Measurements from ENCODE around the gene SMLR1.
"Not testable (repeated sequence)": the region's sequence is repeated elsewhere in the genome, so short reads cannot be mapped to it uniquely, and the experiment has no call there.

The SMLR1 gene

GRCh38 chr6:130827247-130828149 is at the start of gene SMLR1:
SMLR1 (plus strand) TSS chr6:130827406; CDS start chr6:130827414, 8 bp downstream.
- DNase-seq (ENCODE audit: low spot score) = no peak

- no peak for DNase-seq (ENCODE audit: low spot score)
Measured at GRCh38 chr6:130778946-130779657, 48.1 kb upstream of the SMLR1 start.

GRCh38 chr6:130779658-130780033 is 47.6 kb upstream of the SMLR1 start:
- no peak for DNase-seq (ENCODE audit: low spot score)

DNA sequence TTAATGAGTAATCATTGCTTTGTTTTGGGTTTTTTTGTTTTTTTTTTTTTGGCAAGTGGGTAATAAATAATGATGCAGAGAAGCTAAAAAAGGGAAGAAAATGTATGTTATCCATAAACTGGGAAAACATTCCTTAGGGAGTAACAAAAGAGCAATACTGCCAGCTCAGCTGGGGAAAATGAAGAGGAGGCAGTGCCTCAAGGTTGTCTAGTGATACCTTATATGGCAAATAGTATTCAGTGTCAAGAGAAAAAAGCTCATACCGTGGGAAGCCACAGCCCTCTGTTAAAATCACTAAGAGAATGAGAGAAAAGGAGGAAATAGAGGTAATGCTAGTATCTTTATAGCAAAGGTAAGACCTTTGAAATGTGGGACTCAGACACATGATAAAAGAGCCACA is 47.1 kb upstream of the SMLR1 start:
- DNase-seq (ENCODE audit: low spot score) = no peak

DNA sequence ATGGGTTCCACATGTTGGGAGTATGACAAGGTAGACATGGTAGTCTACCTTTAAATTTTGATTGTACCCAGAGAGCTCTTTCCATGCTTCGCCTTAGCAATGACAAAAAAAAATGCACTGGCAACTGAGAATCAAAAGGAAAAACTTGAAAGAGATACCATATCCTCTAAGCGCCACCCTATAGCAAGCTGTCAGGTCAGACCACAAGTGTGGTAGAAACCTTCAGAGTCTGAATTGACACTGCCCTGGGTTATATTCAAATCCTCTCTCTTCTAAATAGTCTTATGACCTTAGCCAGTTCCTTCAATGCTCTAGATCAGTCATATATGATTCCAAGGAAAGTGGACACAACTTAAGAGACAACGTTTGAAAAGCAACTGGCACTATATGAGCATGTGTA is 45.6 kb upstream of the SMLR1 start:
- no peak for DNase-seq (ENCODE audit: low spot score)

GRCh38 chr6:130783416-130784107 is 43.6 kb upstream of the SMLR1 start:
- DNase-seq (ENCODE audit: low spot score) = no peak

DNA sequence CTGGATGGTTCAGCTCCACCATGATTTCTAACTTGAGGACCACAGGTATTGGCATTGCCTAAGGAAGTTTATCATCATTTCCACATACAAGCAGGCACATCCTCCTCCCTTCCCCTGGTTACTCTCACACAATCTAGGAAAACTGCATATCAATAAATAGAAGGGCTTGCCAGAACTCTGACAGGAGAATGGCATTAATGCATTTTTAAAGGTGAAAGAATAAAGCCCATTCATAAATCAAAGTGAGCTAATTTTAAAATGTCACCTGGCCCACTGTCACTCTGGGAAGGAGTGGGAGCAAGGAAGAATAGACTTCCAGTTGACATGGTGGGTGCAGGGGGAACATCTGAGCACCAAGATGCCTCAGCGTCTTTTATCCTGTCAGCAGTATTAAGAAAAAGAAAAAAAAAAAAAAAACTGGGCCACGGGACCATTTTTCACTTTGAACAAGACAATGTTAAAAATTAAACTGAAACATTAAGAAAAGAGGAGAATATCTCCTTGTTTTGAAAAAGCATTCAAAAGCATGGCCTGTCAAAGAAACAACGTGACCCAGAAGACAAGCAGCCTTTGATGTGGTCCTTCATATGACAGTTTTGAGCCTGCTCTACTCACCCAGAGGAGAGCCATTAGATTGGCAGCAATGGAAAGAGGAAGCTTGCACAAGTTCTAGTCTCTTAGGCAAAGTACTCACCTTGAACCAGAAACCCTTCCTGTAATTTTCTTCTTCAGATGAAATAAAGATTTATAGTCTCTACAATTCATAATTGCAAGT is 39.3 kb upstream of the SMLR1 start:
- no peak for DNase-seq (ENCODE audit: low spot score)

DNA sequence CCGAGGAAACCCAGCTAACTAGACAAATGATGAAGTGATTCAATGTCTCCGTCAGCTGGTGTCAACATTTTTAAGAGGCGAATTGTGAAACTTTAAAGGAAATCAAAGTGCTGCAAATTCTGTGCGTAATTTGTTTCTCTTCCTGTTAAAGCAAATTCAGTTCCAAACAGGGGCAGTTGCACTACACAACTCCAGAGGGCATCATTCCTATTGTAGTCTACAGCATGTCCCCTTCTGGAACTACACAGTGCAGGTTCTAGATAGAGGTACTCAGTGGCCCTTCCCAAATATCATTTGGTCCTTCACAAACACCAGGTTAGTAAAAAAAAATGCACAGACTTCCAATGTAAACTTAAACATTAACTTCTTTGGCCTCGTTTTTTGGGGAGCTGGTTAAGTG is 38.3 kb upstream of the SMLR1 start:
- DNase-seq (ENCODE audit: low spot score) = no peak

DNA sequence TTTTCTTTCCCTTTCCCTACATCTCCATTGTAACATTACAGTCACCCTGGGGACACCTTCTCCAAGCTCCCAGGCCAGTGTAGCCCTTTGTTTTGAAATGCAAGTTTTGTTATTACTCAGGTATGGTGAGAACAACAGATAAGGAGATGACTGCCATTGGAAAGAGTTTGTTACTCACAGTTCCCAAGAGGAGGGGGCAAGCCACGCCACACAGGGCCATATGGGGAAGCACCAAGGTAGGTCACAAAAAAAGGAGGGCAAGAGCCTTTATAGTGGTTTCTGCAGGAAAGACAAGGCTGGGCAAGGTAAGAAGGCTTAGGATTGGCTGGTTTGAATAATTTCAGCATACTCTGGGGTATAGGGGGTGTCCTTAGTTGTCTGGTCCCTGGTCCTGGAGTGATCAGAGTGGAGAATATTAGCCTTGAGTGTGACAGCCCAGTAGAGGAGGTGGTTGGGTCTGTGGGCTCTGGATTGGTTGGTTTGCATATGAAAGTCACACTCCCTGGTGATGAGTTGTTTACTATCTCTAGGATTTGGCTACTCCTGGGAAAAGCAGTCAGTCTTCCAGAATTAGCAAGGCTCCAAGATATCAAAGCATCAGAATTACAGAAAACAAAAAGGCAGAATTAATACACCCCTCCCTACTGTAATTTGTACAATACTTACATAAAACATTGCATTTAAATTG is 33.1 kb upstream of the SMLR1 start:
- DNase-seq (ENCODE audit: low spot score) = no peak

GRCh38 chr6:130794738-130795137 is 32.5 kb upstream of the SMLR1 start:
- no peak for DNase-seq (ENCODE audit: low spot score)

DNA sequence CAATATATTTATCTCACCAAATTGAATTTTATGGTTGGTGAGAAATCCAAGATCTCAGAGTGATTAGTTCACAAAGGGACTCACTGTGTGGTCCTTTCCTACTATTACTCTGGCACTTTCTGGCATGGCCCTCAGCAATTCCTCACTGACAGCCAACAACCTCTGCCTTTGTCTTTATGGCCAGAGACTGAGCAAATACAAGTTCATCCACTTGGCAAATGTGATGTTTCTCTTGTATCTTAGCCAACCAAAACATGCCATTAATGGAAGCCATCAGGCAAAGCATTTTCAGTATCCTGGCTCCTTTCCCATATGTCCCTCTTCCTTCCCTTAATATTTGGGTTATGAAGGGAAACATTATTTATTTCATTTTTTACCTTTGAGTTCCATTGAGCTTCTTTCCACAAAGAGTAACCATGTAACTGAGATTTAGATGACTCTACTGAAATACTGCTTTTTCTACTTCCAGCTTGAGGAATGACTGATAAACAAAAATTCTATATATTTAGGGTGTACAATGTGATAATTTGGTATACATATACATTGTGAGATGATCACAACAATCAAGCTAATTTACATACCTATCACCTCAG is 30.8 kb upstream of the SMLR1 start:
- DNase-seq (ENCODE audit: low spot score) = no peak

DNA sequence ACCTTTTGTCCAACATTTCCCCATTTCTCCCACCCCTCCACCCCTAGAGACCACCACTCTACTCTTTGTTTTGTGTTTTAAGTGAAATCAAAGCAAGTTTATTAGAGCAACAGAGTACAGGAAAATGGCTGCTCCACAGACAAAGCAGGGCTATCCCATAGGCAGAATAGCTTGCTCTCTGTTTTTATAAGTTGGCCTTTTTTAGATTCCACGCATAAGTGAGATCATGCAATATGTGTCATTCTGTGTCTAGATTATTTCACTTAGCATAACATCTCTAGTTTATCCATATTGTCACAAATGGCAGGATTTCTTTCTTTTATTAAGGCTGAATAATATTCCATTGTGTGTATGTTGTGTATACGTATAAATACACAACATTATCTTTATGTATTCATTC is 30.1 kb upstream of the SMLR1 start:
- DNase-seq (ENCODE audit: low spot score) = no peak

DNA sequence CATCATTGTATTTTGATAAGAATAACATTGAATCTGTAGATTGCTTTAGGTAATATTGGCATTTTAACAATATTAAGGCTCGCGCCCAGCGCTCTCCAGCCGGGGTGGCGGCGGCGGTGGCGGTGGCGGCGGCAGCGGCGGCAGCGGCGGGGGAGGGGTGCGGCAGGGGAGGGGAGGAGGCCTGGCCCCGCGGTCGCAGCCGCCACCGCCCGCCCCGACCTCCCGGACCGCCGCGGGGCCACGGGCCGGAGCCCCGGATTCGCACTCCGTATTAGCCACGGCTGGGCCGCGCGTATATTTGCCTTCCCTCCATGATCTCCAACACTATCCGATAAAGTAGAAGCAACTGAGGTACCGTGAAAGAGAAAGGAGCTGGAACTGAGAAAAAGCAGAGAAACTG is 25.8 kb upstream of the SMLR1 start:
- not testable (repeated sequence) for DNase-seq (ENCODE audit: low spot score)

GRCh38 chr6:130810307-130811030 is 16.7 kb upstream of the SMLR1 start:
- DNase-seq (ENCODE audit: low spot score) = no peak

DNA sequence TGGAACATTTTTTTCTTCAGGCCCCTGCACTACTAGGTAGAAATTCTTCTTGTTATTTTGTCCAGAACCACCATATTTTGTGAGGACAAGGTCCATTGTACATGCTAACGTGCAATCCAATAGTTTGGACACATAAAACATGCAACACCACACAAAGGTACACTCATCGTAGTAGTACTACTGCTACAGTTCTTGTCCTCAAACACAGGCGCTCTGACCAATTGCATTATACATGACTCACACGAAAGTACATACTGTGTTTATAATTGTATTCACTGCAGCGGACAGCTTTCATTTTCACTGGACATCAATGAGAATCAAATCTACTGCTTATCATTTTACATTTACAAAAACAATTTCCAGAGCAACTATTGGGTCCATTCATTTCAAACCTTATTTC is 15.3 kb upstream of the SMLR1 start:
- DNase-seq (ENCODE audit: low spot score) = no peak

- DNase-seq (ENCODE audit: low spot score) = no peak
Measured at GRCh38 chr6:130814506-130814905, 12.7 kb upstream of the SMLR1 start.

- DNase-seq (ENCODE audit: low spot score) = no peak
Measured at GRCh38 chr6:130815200-130816071, 11.8 kb upstream of the SMLR1 start.

DNA sequence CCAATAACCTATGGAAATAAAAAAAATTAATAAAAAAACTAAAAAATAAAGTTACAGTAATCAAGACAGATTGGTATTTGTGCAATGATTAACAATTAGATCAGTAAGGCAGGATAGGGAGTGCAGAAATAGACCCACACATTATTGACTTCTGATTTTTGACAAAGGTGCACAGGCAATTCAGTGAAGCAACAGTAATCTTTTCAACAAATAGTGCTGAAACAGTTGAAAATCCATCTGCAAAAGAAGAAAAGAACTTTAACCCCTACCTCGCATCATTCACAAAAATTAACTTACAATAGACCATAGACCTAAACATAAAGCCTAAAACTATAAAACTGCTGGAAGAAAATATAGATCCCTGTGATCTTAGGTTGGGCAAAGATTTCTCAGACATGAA is 4.5 kb upstream of the SMLR1 start:
- DNase-seq (ENCODE audit: low spot score) = no peak

DNA sequence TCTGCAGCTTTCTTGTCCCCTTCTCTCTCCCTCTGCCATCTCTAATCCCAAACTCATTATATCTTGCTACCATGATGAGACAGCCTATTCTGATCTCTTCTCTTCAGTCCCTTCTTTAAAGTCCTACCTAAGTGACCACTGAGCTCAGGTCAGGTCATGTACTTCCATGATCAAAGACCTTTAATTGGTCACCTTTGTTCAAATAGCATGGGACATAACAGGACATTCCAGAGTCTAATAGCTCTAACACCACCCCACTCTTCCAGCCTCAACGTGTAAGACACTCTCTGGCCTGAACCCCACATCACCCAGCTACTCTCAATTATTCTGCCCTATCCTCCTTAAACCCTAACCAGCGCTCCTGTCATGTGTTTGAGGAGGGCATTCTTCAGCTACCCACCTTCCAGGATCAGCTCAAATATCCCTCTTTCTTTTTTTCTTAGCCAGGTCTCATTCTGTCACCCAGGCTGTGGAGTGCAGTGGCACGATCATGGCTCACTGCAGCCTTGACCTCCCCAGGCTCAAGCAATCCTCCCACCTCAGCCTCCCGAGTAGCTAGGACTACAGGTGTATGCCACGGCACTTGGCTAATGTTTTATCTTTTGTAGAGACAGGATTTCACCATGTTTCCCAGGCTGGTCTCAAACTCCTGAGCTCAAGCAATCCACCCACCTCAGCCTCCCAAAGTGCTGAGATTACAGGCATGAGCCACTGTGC is 2.1 kb upstream of the SMLR1 start:
- no peak for DNase-seq (ENCODE audit: low spot score)
